HG03565 (cell line): ENCODE measurements around the gene PLXDC2.

Source experiments
- ATAC-seq: cut with Tn5 transposase; IDR thresholded peaks from one replicate; pipeline ENCODE4 v1.9.1; 2021; ENCODE audit warnings: mild to moderate bottlenecking, moderate library complexity; ENCODE audit not compliant: unreplicated experiment

The PLXDC2 gene

GRCh38 chr10:20094226-20094976, 278.2 kb downstream of the PLXDC2 start:
- ATAC-seq, result no peak

- ATAC-seq, result no peak
Measured at GRCh38 chr10:20100171-20100570, 283.9 kb downstream of the PLXDC2 start.

DNA sequence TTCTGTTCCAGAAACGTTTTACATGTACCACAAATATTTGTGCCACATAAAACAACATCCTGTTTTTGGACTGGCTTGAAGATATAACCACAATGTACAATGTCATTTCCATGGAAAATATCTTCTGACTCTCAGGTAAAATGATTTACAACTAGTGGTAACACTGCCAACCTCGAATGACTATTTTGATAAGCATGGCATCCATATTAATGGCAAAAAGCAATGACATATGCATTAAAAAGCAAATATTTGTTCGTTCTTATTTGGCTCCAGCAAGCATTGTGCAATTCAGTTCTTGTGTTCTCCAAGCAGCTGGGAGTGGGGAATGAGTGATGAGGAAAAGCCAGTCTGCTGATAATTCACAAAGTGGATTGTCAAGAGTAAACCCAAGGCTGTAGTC, 289.0 kb downstream of the PLXDC2 start:
- ATAC-seq, result no peak

DNA sequence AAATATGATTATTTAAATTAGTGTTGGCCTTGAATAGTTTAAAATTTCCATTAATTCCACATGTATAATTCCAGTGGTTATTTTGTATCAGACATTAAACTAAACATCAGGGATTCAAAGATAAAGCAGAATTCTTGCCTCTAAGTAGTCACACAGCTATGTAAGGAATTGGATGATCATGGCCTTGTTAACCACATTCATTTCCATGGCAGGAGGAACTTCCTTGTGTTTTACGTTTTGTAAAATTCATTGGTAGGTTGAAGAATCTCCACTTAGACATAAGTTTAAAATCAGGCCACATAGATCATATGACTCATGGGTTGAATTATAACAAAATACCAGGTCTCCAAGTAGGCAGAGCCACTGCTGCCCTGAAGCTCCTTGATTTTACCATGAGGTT, 289.7 kb downstream of the PLXDC2 start:
- no peak for ATAC-seq

DNA sequence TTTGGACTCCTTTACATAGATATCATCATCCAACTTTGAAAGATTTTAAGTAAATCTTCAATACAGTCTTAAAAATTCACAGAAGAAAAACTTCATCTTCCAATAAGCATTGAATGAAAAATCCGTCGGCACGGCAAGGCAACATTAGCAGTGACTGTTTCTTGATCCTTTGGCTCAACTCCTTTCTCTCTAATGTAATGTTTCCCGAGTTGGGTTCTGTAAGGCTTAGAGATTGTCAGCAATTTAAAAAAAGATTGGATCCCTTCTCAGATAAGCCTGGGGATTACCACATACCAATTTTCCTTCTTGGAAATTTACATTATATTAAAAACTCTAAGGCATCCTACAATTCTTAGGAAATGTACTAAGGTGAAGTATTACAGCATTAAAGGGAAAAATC, 291.8 kb downstream of the PLXDC2 start:
- no peak for ATAC-seq

DNA sequence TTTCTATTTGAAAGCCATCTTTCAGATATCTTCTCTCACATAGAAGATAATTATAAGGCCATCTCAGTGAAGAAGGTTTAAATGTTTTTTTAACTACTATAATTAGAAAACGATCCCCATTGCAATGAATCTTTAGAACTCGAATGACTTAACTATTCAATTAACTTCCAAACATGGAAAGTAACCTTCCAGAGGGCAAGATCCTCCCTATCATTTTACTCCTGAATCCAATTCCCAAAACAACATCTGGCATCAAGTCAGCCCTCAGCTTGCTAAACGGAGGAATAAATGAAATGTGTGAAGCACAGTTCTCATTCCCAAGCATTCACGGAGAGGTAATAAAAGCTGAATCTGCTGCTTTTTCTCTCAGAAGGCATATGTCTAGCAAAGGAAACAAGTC, 293.4 kb downstream of the PLXDC2 start:
- no peak for ATAC-seq

DNA sequence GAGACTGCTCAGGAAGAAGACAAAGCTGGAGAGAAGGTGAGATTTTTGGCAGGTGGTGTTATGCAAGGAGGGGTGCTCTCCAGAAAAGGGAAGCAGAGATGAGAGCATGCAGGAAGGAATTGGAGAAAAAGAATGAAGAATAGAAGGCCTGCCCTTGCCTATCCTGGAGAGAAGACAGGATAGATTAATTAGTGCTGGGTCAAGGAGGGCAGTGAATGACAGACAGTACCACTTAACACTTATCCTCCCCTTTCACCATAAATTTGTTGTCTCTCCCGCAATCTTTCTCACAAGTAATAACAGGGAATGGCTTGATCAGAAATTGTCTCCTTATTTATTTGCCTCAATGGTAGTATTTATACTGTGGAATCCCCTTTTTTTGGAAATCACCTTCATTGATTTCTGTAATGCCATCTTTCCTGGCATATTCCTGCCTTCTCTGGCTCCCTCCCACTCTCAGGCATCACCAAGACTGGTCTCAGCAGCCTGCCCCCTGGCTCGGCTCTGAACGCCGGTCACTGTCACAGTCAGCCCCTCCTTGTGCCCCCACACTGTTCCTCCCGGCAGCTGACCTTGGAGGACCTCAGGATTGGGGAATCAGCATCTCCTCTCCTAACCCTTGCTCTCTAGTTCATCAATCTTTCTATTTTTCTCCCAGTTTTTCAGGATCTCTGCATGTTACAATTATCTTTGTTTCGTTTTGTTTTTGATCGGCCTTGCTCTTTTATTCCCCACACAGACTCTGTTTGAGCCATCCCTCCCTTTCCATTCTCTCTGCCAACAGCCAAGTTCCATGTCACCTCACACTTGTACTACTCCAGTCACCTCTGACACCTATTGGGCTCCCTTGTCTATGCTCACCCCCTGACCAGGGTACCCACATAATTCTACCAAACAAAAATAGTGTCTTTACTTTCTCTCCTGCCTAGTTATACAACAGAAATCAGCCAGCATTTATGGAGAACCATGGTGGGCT, 294.2 kb downstream of the PLXDC2 start:
- ATAC-seq, result no peak

DNA sequence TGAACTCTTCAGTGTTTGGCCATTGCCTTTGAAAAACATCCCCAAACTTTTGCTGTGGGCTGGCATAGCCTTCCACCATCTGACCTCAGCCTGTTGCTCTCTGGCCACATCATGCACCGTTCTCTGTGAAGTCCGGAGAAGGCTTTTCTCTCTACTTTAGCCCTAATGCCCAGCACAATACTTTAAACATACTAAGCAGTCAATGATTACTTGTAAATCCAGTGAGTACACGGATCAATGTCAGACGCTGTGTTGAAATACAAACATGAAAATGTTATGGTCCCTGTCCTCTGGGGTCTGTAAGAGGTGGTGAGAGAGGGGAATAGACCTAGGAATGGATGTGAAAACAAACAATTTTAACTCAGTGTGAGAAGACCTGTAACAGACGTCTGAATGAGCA, 297.9 kb downstream of the PLXDC2 start:
- ATAC-seq, result no peak

GRCh38 chr10:20115894-20116293, 299.7 kb downstream of the PLXDC2 start:
- ATAC-seq, result no peak

- no peak for ATAC-seq
Measured at GRCh38 chr10:20117471-20117870, 301.2 kb downstream of the PLXDC2 start.

DNA sequence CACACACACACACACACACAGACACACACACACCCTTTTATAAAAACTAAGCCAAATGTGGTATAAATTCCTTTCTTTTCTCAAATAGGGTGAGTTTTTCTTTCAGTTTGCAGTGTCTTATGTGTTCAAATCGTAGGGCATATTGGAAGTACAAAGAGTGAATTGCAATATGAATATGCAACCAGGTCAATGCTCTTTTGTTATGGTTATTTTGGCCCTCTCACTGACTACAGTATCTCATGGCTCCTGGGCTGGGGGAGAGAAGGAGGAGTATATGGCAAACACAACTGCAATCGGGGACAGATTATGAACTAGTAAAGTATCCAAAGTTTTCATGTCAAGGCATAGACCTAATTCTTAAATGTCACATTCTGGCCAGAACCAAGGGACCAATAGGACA, 301.9 kb downstream of the PLXDC2 start:
- no peak for ATAC-seq

DNA sequence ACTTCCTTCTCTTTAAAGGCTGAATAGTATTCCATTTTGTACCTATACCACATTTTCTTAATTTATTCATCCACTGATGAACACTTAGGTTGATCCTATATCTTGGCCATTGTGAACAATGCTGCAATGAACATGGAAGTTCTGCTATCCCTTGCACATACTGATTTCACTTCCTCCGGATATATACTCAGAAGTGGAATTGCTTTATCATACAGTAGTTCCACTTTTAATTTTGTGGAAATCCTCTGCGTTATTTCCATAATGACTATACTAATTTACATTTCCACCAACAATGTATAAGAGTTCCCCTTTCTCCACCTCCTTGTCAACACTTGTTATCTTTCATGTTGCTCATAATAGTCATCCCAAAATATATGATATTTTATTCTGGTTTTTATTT, 312.6 kb downstream of the PLXDC2 start:
- ATAC-seq, result no peak

GRCh38 chr10:20132816-20133215, 316.6 kb downstream of the PLXDC2 start:
- ATAC-seq, result no peak

DNA sequence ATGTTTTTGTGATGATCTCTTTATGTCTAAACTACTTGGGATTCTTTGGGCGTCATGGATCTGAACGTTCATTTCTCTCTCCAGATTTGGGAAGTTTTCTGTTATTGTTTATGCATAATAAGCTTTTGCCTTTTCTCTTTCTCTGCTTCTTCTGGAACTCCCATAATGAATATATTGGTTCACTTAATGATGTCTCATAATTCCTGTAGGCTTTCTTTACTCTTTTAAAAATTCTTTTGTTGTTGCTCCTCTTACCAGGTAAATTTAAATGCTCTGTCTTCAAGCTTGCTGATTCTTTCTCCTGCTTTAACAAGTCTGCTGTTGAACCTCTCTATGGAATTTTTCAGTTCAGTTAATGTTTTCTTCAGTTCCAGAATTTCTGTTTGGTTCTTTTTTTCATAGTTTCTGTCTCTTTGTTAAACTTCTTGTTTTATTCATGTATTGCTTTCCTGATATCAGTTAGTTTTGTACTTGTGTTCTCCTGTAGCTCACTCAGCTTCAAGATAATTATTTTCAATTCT, 317.5 kb downstream of the PLXDC2 start:
- no peak for ATAC-seq

DNA sequence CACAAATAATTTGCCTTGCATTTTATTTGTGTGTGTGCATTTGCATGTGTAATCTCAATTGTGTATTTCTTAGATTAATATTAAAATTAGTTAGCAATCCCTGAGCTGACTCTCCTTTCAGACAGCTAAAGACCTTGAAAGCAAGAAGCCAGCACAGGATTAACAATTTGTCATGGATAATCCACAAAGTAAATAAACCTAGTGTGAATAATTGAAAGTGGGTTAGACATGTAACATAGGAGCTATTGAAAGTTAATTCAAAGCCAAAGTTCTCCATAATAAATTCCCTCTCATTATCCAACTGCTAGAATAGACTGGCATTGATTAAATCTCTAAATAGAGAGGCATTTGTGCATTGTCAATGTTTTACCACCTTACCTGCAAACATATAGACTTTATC, 326.1 kb downstream of the PLXDC2 start:
- no peak for ATAC-seq

DNA sequence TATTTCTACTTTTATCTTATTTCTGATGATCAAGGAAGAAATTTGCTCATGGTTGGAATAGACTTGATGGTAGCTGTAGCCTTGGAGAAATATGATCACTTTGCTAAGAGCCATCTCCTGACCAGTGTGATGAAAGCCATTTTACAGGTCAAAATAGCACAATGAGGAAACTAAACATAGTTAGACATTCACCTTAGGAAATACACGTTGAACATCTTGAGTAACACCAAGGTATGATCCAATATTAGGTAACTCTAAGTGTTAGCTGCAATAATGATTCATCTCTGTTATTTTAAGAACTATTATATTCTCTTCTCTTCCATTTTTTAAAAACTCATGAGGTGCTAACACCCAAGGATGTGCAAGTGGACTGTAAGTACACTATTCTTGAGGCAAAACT, 328.0 kb downstream of the PLXDC2 start:
- ATAC-seq, result no peak

- ATAC-seq, result no peak
Measured at GRCh38 chr10:20146004-20146403, 329.8 kb downstream of the PLXDC2 start.

DNA sequence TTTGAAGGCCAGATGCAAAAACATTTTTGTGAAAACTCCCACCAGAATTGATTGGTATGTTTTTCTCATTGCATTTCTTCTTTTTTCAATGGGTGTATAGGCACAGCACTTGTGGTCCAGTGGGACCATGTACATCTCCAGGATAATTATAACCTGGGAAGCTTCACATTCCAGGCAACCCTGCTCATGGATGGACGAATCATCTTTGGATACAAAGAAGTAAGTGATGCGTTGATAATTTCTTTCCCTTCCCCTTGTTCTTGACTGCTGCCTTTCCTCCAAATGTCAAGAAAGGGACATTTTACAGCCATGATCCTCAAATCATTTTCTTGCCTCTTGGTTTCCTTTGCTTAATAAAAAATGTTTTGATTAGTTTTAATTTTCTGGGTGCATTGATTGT, 331.5 kb downstream of the PLXDC2 start:
- ATAC-seq, result no peak

- no peak for ATAC-seq
Measured at GRCh38 chr10:20156511-20156910, 340.3 kb downstream of the PLXDC2 start.

DNA sequence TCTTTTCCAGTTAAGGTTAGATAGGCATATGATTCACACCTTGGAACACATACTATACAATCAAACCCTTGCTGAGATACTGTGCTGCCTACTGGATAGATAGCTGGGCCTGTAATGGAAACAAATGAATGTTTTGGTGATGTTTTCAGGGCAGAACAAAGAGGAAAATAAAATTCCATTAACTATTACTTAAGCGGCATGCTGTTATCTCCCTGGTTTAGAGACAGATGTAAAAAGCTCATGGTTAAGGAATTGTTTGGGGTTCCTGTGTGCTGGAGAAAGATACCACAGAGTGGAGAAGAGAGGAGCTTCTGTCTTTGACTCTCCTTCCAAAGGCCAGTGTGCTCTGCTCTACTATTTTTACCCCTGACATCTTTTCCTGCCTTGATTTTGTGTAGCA, 341.1 kb downstream of the PLXDC2 start:
- no peak for ATAC-seq

DNA sequence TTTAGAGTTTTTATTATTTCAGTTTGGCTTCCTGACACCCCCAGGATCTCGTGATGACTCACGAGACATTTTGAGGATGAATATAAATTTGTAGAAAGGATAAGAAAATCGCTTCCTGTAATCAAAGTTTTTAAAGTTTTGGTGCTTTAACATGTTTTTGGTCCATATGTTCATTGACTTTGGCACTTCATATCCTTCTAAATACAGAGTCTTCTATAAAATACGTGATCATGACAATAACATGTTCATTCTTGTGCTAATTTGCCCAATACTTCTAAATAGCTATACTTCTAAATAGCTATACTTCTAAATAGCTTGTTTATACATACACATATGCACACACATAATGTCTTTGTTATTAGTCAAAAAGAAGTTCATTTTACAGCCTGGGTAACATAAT, 341.9 kb downstream of the PLXDC2 start:
- no peak for ATAC-seq

- ATAC-seq, result no peak
Measured at GRCh38 chr10:20162123-20162522, 345.9 kb downstream of the PLXDC2 start.
